GM12873 (cell line): ENCODE measurements around the gene IFNAR2.

Experiments used
- CTCF ChIP-seq: IDR thresholded peaks from 2 replicates; pipeline ENCODE4 v1.5.1; 2012; ENCODE audit warnings: low read depth, mild to moderate bottlenecking, moderate library complexity, low read length, control low read depth; ENCODE audit not compliant: insufficient read depth; ENCODE audit errors: missing control alignments

IFNAR2 gene

DNA sequence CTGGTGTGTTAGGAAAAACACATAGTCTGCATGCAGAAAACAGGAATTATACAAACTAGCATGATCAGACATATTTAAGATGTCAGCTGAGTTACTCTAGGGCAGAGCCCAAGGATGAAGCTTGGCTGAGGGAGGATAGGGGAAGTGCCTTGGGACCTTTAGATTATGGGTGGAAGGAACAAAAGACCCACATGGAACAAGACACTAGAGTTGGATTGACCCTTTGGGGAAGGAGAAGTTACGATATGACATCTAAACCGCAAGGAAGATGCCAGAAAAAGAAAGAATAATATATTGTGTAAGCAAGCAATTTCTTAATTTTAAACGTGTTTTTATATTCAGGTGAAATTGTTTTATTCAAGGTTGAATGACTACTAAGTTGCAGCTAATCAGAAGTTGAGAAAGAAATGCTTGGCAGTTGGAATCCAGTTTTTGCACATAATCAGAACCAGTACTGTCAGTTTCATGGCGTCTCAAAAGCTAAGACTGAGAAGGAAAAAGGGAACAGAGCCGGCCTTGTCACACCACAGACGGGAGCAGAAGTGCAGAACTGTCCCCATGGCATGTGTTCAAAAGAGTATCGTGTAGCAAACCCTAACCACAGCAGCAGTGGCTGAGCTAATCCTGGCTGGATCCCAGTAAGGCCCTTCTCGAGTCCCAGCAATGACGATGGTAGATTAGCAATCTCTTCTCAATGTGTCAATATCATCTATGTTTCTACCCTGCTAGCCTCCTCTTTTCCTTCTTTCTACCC, 31.2 kb upstream of the IFNAR2 start:
- TF ChIP-seq CTCF = no peak

- TF ChIP-seq CTCF = no peak
Measured at GRCh38 chr21:33199100-33199464, 30.7 kb upstream of the IFNAR2 start.

- peak; percentile 72 for TF ChIP-seq CTCF
Measured at GRCh38 chr21:33199516-33200217, 30.1 kb upstream of the IFNAR2 start.

DNA sequence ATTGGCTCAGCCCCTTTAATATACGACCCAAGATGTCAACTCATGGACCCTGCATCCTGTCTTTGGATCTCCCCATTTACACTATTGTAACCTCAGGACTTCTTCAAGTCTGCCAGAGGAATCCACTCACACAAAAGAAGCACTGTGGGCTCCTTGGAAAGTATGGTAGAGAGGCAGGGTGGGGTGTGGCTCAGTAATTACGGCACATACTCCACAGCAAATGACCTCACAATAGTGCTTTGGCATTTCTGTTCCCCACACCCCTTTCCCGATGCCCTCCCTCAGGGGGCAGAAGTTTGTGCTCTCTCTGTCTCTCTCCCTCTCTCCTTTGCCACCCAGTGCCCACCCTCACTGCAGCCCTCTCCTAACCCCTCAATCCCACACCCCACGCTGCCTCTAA, 27.8 kb upstream of the IFNAR2 start:
- no peak for TF ChIP-seq CTCF

GRCh38 chr21:33202464-33203363, 27.0 kb upstream of the IFNAR2 start:
- no peak for TF ChIP-seq CTCF

DNA sequence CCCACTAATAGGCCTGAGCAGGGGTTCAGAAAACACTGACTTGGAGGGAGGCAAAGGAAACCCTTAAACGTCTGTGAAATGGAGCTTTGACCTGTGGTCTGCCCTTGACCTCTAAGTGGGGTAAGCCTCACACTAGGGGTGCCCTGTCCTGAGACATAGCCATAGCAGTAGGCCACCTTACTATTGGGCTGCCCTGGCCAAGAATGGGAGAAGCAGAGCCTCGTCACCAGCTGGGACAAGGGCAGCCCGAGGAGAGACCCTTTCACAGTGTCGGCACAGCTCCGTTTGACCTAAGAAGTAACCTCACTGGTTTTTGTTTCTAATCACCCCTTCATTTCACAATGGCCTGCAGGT, 26.4 kb upstream of the IFNAR2 start:
- no peak for TF ChIP-seq CTCF

GRCh38 chr21:33205476-33205875, 24.3 kb upstream of the IFNAR2 start:
- TF ChIP-seq CTCF = peak; percentile 29
